ENCODE results near the gene MAGI3.
"Not testable (repeated sequence)": the region's sequence is repeated elsewhere in the genome, so short reads cannot be mapped to it uniquely, and the experiment has no call there.

The MAGI3 gene

DNA sequence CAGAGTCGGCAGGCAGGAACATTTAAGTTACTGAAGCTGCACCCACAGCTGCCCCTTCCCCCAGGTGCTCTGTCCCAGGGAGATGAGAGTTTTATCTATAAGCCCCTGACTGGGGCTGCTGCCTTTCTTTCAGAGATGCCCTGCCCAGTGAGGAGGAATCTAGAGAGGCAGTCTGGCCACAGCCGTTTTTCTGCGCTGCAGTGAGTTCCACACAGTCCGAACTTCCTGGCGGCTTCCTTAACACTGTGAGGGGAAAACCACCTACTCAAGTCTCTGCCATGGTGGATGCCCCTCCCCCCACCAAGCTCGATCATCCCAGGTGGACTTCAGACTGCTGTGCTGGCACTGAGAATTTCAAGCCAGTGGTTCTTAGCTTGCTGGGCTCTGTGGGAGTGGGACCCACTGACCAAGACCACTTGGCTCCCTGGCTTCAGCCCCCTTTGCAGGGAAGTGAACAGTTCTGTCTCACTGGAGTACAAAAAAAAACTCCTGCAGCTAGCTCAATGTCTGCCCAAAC is 185.5 kb downstream of the MAGI3 start:
- DNase-seq (ENCODE audit: low read depth, low spot score), result not testable (repeated sequence)

DNA sequence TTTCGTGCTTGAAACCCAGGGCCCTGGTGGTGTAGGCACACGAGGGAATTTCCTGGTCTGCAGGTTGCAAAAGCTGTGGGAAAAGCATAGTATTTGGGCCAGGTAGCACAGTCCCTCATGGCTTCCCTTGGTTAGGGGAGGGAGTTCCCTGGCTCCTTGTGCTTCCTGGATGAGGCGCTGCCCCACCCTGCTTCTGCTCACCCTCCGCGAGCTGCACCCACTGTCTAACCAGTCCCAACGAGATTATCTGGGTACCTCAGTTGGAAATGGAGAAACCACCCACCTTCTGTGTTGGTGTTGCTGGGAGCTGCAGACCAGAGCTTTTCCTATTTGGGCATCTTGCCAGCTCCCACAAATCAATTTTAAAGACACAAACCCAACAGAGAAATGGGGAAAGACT is 186.0 kb downstream of the MAGI3 start:
- no peak for DNase-seq (ENCODE audit: low read depth, low spot score)

DNA sequence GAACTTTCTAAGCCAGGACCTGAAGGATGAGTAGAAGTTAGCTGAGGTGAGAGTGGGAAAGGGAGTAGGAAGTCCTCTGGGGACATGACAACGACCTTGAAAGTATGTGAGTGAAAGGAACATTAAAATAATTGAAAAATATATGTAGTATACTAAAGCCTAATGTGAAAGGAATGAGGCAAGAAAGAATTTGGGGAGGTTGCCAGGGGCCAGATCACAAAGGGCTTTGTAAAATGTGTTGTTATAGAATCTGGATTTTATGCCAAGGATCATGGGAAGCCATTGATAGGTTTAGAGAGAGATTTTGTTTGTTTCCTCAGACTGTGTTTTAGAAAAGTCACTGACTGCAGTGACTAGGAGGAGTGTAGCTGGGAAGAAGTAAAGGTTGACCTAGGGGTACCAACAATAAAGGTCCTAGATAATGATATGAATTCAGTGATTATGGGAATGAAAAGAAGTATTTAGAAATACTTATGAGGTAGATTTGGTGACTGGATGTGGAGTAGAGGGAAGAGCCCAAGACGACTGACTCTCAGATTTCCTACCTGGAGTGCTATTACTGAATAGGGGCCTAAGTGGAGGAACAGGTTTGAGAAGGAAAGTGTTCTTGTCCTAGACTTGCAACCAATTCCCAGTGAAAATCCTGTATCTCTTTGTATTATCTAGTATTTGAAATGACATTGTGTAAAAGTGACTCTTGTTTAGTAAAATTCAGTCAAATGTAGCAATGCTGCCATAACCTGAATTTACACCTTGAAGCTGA is 189.1 kb downstream of the MAGI3 start:
- DNase-seq (ENCODE audit: low read depth, low spot score), result no peak

DNA sequence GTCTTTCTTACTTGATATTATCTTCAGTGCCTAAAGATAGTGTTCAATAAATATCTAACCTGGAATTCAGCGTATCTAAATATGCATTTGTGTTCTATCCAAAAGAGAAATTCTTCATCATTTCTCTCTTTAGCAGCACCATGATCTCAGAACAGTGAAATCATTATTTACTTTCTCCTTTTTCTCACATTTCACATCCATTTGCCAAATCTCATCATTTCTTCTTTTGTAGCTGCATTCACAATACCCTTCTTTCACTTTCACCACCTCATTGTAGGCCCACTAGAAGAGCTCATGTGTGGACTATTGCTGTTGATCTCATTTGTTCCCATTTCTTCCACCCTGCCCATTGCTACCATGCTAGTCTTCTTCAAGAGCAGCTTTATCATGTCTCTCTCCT is 191.0 kb downstream of the MAGI3 start:
- no peak for DNase-seq (ENCODE audit: low read depth, low spot score)

DNA sequence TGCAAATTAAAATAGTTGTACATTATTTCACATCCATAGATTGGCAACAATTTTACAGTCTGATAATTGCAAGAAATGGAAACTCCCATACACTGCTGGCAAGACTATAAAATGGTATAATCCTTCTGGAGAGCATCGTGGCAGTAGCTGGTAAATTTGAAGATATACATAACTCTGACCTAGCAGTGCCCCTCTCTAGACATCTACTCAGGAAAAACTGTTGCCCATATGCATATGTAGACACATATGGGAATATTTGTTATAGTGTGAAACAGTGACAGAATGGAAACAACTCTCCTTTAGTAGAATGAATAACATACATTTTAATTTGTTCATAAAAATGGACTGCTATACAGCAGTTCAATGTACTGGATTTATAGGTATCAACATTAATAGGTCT is 191.8 kb downstream of the MAGI3 start:
- no peak for DNase-seq (ENCODE audit: low read depth, low spot score)

DNA sequence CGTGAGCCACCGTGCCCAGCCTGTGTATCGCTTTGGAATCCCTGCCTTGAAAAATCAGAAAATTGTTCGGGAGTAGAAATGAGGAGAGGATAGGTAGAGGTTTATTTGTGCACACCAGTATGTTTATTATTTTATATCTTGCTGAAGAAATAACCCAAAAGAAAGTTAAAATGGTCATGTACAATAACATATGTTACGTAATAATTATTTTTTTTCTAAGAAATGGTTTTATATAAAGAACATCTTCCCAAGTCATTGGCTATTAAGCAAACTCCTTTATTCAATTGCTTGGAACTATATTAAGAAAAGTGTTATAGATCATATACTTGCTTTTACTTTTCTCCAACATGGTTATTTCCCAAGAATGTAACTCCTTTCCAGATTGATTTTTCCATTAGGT is 197.2 kb downstream of the MAGI3 start:
- no peak for DNase-seq (ENCODE audit: low read depth, low spot score)

DNA sequence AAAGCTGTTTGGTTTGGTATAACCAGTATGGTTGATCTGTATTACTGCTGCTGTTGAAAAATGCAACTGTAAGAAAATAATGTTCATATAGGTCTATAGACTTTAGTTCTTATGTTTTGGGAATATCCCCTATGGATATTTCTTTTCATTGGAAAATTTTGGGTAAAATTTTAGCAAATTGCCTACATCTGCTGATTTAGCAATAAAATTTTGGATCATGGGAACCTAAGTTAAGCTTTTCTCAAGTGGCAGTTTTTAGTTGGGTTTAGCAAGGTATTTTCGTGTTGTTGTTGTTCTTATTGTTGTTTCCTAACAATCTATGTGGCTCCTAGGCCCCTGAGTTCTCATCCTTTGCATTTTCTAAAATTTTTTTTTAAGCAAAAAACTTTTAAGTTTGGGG is 201.9 kb downstream of the MAGI3 start:
- no peak for DNase-seq (ENCODE audit: low read depth, low spot score)

DNA sequence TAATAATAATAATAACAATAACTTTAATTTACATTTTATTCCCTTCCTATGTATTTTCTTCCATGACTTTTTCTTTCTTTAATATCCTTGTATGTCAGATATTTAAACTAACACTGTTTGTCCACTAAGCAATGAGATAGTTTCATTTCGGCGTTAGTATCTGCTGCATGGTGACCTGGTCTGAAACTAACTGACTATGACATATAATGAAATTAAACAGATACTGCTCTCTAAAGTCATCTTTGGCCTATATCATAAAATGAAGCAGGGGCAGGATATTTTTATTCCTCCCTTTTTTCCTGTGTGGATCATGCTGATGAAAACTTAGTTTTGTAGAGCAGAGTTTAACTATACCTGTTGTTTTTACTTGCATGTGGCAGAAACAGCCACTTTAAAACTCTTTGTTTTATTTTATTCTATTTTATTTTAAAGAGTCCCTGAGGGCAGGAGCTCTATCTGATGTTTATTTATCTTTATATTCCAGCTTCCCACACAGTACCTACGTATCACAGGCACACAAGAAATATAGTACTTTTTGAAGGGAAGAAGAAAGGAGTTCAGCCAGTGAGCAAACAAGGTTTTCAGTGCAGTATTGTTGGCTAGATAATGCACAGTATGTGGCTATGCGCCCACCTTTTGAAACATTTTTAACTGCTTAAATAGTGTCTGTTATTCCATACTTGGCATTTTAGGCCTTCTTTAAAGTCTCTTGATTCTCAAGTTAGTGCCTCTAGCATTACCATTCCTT is 203.4 kb downstream of the MAGI3 start:
- DNase-seq (ENCODE audit: low read depth, low spot score), result no peak

DNA sequence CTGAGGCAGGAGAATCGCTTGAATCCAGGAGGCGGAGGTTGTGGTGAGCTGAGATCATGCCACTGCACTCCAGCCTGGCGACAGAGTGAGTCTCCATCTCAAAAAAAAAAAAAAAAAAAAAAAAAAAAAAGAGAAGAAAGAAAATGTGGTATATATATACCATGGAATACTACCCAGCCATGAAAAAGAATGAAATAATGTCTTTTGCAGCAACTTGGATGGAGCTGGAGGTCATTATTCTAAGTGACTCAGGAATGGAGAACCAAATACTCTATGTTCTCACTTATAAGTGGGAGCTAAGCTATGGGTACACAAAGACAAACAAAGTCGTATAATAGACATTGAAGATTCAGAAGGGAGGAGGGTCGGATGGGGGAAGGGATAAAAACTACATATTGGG is 214.2 kb downstream of the MAGI3 start:
- not testable (repeated sequence) for DNase-seq (ENCODE audit: low read depth, low spot score)

DNA sequence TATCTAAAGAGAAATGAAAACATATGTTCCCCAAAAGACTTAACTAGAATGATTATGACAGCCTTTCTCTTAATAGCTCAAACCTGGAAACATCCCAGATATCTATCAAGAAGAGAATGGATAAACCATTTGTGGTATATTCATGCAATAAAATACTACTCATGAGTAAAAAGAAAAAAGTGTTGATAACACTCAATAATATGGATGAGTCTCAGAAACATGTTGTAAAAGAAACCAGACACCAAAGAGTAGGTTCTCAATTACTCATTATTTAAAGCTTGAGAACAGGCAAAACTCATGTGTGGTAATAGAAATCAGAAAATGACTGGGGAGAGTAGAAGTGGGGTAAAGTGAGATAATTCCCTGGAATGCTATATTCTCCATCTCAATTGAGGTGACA is 214.8 kb downstream of the MAGI3 start:
- no peak for DNase-seq (ENCODE audit: low read depth, low spot score)

DNA sequence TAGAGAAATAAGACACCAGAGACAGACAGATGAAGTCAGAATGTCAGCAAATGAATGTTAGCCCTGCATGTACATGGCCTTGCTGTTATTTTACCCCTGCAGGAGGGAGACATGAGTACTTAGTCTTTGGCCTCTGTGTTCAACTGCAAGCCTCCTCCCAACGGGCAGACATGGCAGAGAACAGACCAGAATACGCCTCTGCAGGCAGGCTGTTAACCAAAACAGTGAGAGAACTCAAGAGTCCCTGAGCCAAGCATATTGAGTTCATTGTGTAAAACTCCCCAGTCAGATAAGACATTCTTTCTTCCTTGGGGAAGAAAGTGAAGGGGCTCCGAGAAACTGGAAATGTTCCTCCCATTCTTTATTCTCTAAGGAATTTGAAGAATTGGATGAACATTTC is 218.1 kb downstream of the MAGI3 start:
- no peak for DNase-seq (ENCODE audit: low read depth, low spot score)

DNA sequence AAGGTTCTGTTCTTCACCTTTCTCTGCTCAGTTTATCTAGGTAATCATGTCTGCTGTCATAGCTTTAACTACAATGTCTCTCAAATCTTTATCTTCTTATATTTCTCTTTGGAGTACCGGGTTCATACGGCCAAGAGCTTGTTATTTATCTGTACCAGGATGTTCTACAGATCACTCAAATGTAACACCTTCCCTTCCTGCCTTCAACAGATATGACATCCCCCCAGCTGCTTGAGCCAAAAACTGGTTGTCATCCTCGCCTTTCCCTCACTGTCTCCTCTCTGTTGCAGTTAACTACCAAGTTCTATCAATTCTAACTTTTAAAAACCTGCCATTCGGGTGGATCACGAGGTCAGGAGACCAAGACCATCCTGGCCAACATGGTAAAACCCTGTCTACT is 220.1 kb downstream of the MAGI3 start:
- DNase-seq (ENCODE audit: low read depth, low spot score), result no peak

DNA sequence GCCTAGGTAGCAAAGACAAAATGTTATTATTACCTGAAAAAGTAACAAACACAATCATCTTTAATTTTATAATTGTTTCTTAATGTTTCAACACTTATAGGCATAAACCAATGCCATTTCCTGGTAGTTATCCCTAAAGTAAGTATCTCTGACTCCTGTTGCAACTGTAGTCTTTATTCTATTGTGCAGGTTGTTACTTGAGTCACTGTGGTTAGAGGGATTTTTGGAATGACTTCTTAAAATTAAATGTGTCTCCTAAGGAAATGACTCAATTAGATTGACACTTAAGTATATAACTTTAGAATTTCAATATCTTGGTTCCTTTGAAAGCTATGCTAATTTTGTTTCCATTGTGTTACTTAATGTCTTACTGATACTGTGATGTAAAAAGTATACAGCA is 225.1 kb downstream of the MAGI3 start:
- no peak for DNase-seq (ENCODE audit: low read depth, low spot score)

DNA sequence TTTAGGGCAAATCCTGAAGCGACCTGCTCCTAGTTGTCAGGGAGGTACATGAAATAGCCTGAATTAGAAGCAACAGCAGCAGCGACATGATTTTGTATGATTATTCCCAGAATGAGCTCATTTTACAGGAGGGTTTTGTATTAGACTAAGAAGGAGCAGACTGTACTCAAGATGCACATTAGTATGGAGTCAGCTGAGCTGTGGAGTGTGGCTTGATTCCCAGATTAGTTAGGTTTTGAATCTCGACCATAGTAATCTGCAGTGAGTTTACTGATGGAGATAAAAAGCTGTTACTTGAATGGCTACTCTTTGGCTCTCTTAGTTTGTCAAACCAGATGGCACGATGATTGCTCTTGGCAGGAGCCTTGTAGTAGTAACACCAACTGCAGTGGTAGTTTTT is 225.8 kb downstream of the MAGI3 start:
- no peak for DNase-seq (ENCODE audit: low read depth, low spot score)

DNA sequence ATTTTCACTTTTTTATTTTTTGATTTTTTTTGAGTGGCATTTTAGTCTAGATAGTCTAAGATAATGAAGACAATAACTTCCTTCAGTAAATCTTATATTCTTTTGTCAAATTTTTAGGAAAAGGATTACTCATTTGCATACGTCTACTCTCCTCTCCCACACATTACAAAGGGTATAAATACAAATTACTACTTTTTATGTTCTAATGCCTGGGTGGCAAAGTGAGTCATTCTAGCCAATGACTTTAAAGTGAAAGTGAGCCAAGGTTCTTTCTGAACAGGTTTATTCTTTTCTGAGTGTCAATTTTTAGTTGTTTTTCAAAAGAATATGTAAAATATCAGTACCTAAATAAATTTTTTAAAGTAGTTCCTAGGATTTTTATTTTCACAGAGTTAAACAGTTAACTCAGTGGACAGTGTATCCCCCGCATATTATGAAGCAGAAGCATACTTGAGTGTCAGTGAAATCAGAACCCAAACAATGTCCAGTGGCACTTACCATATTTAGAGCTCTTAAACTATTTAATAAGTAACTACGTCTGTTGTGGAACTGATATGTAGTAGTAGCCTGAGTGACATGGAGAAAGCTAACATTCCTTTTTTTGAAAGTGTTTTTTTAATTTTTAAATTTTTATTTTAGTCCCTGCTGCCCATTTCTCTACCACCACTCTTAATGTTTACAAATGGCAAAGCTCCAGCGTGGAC is 227.3 kb downstream of the MAGI3 start:
- DNase-seq (ENCODE audit: low read depth, low spot score), result no peak

DNA sequence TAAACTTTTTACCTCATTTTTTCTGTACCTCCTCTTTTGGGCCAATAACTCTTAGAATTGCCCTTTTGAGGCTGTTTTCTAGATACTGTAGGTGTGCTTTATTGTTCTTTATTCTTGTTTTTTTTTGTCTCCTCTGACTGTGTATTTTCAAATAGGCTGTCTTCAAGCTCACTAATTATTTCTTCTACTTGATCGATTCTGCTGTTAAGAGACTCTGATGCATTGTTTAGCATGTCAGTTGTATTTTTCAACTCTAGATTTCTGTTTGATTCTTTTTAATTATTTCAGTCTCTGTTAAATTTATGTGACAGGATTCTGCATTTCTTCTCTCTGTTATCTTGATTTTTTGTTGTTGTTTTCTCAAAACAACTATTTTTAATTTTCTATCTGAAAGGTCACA is 238.7 kb downstream of the MAGI3 start:
- DNase-seq (ENCODE audit: low read depth, low spot score), result no peak

DNA sequence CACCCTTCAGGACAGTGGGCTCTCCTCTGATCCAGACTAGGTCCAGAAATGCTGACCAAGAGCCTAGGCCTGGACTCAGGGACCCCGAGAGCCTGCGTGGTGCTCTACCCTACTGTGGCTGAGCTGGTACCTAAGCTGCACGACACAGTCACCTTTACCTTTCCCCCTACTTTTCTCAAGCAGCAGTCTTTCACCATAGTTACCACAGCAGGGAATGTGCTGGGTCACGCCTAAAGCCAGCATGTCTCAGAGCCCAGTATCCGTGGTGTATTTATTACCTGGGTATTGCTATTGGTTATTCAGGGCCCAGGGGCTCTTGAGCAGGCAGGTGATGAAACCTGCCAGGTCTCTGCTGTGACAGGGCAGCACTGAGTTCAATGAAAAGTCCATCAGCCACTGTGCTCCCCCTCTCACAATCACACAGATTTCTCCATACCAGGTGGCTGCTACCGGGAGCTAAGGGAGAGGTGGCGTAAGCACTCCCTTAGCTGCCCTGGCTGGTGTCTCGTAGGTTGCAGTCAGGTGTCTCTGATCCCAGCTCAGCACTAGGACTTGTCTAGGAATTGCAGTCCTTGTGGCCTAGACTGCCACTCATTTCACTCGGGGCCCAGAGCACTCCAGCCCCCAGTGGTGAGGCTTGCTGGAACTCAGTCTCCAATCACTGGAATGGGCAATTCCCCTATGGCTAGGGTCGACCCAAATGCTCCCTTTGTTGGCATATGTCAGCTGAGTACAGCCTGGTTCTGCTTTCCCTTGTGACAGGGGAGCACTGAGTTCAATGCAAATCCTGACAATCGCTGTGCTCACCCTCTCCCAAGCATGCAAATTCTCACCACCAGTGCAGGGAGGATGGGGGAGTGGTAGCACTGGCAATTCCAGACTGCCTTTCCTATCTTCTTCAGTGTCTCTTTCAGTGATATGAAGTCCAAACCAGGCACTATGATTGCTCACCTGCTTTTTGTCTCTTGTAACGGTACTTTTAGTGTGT is 240.3 kb downstream of the MAGI3 start:
- no peak for DNase-seq (ENCODE audit: low read depth, low spot score)

DNA sequence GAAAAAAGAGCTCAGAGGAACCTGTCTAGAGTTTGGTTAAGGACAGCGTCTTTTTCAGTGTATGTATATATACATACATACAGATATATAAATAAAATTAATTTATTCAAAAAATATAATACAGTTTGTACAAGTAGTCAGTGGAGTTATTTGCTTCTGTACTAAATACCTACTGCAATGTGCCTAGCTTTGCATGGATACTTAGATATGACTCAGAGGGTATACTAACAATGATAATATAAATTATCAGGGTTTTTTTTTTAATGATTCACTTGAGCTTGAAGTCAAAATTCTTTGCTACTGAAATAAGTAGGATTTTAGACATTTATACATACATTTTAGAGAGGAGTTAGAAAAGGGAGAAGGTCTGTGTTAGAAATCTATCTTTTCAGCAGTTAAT is 251.1 kb downstream of the MAGI3 start:
- DNase-seq (ENCODE audit: low read depth, low spot score), result no peak

DNA sequence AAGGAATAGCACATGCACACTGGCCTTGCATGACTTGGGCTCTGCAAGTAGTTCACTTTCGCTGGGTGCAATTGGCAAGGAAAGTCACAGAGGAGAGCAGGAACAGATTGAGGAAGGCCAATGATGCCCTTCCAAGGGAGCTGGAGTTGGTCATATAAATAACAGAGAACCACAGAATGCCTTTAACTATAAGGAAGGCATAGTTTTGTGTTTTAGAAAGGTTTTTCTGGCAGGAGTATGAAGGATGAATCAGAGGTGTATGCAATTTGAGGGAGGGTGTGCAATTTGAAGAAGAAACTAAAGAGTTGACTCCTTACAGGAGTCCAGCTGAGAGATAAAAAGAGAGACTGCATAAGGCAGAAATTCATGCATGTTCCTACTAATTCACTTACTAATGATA is 256.8 kb downstream of the MAGI3 start:
- no peak for DNase-seq (ENCODE audit: low read depth, low spot score)

DNA sequence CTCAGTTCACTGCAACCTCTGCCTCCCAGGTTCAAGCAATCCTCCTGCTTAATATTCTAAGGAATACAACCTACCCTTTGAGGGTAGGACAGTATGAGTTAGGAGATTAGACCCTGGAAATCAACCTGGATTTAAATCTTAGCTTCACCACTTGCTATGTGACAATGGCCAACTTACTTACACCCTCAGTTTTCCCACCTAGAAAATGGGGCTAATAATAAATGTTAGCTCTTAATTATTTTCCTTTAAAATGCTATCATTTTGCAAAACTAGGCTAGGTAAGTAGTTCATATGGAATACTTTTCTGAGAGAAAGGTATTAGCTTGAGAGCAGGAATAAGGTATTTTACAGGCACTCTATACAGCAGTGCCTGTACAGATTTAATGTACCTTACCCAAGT is 258.2 kb downstream of the MAGI3 start:
- no peak for DNase-seq (ENCODE audit: low read depth, low spot score)

DNA sequence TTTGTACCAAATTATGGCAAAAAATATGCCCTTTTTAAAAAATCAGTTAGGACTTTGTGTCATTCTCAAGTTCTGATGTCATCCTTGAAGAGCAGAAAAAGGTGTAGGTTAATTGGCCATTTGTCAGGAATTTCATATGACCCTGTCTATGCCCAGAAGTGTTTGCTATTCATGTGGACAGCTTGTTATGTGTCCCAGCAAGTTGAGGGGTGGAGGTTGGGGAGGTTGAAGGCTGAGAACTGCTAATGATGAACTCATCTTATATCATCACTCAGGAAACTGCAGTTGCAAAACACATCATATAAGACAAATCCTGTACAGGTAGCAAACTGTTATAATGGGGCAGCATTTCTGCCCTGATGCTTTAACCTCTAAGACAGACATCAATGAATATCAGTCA is 262.5 kb downstream of the MAGI3 start:
- DNase-seq (ENCODE audit: low read depth, low spot score), result no peak

Measured in activated naive CD8-positive, alpha-beta T cell treated with anti-CD3 and anti-CD28 coated beads, Interleukin-2, amount 50 U/mL, for 16 hours (primary cell).